A673 (cell line): ENCODE data around the gene WDR26. TPM values are rescaled to one million over a fixed set of nuclear protein-coding genes. Genes with fewer than 3 reads are reported as not detected.

ENCODE experiments used
- BruUV-seq: library from RNA; stranded (reverse); fragments of 400-500 nt; replicated peaks from 2 replicates; lab custom pipeline; 2021; lab: Mats Ljungman, UMichigan
- CTCF ChIA-PET: fragments of 300-600 bp; sonication (Branson Sonifier 250); formaldehyde crosslinking; loops from one replicate; lab custom pipeline; 2022; ENCODE audit warnings: antibody characterized with exemption; lab: Charles Lee
- POLR2A ChIA-PET: fragments of 300-600 bp; sonication (Branson Sonifier 250); formaldehyde crosslinking; loops from one replicate; lab custom pipeline; 2022; ENCODE audit warnings: antibody characterized with exemption; ENCODE audit not compliant: low non-redundant PET; lab: Charles Lee
- DNase-seq: peaks from one replicate; pipeline ENCODE4 v3.0.0-alpha.2; 2015; ENCODE audit warnings: low spot score
- H3K27ac ChIP-seq: fragments of 200-600 bp; sonication (generic); 2 replicates; pipeline ENCODE4 v1.5.1; 2016; ENCODE audit warnings: mixed run types, low read depth, mild to moderate bottlenecking, mixed read lengths, antibody characterized with exemption, low read length; ENCODE audit not compliant: poor library complexity, severe bottlenecking
- H3K27me3 ChIP-seq: fragments of 200-600 bp; sonication (generic); replicated peaks from 2 replicates; pipeline ENCODE4 v1.6.1; 2017; ENCODE audit warnings: mixed run types, low read depth, mild to moderate bottlenecking, mixed read lengths, antibody characterized with exemption, low read length; ENCODE audit not compliant: insufficient read depth, poor library complexity
- H3K36me3 ChIP-seq: fragments of 200-600 bp; sonication (generic); 2 replicates; pipeline ENCODE4 v1.6.1; 2016; ENCODE audit warnings: mixed run types, mild to moderate bottlenecking, mixed read lengths, antibody characterized with exemption, low read length; ENCODE audit not compliant: insufficient read depth, poor library complexity, severe bottlenecking
- H3K4me1 ChIP-seq: fragments of 200-600 bp; sonication (generic); 2 replicates; pipeline ENCODE4 v1.6.1; 2017; ENCODE audit warnings: mixed run types, mild to moderate bottlenecking, mixed read lengths, antibody characterized with exemption, low read length; ENCODE audit not compliant: insufficient read depth, poor library complexity, severe bottlenecking
- H3K4me3 ChIP-seq: fragments of 200-600 bp; sonication (generic); 2 replicates; pipeline ENCODE4 v1.5.1; 2016; ENCODE audit warnings: low read depth, mixed run types, mild to moderate bottlenecking, mixed read lengths, low read length; ENCODE audit not compliant: poor library complexity, severe bottlenecking
- H3K9me3 ChIP-seq: fragments of 200-600 bp; sonication (generic); 2 replicates; pipeline ENCODE4 v1.6.1; 2016; ENCODE audit warnings: mixed run types, low read depth, mild to moderate bottlenecking, mixed read lengths, antibody characterized with exemption, low read length; ENCODE audit not compliant: poor library complexity, severe bottlenecking
- EZH2 ChIP-seq: fragments of 200-600 bp; sonication (generic); IDR thresholded peaks from 2 replicates; pipeline ENCODE4 v1.6.1; 2017; ENCODE audit warnings: borderline replicate concordance, low read depth, mild to moderate bottlenecking, mixed read lengths, antibody characterized with exemption, low read length; ENCODE audit not compliant: poor library complexity, severe bottlenecking
- intact Hi-C: fragments of 100-400 bp; cut with micrococcal nuclease; formaldehyde crosslinking; loops from one replicate; pipeline ENCODE4 v1.10.0; 2022; ENCODE audit not compliant: unreplicated experiment
- total RNA-seq: library from RNA; stranded (reverse); gene quantifications from 2 replicates; pipeline ENCODE4 v1.2.3, GENCODE V29; 2021
- TF ChIP-seq, protein P1 (sequence below): fragments of 300-800, 200-600 bp; sonication (generic); conservative IDR thresholded peaks from 2 replicates; pipeline ENCODE4 v1.5.1; 2017; ENCODE audit warnings: low read depth, mild to moderate bottlenecking, antibody characterized with exemption, low read length, moderate library complexity, mixed read lengths

Gene WDR26
- total RNA-seq, 1 experiment from 2014 or later, result 73.5 TPM

DNA sequence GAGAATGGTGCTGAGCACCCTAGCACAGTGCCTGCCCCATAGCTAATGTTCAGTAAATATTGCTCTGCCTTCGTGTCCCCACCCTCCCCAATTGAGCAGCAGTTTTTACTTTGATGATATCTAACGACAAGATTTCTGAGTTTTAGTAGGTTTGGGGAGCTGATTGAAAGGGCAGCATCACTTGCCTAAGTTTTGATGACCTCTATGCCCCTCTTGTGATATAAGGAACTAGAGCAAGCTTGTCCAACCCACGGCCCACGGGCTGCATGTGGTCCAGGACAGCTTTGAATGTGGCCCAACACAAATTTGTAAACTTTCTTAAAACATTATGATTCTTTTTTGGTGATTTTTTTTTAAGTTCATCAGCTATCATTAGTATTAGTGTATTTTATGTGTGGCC lies 76.4 kb downstream of the WDR26 start:
- Histone ChIP-seq H3K36me3 (peaks cover 6% of the 10 kb centered on the region), H3K4me3 (peak overlapping the region; percentile 90), H3K27me3 (no peaks in the 10 kb centered on the region), H3K4me1 (peaks cover 5% of the 10 kb centered on the region), H3K27ac (no peak overlapping the region), H3K9me3 (no peaks in the 10 kb centered on the region)
- TF ChIP-seq, protein P1, sequence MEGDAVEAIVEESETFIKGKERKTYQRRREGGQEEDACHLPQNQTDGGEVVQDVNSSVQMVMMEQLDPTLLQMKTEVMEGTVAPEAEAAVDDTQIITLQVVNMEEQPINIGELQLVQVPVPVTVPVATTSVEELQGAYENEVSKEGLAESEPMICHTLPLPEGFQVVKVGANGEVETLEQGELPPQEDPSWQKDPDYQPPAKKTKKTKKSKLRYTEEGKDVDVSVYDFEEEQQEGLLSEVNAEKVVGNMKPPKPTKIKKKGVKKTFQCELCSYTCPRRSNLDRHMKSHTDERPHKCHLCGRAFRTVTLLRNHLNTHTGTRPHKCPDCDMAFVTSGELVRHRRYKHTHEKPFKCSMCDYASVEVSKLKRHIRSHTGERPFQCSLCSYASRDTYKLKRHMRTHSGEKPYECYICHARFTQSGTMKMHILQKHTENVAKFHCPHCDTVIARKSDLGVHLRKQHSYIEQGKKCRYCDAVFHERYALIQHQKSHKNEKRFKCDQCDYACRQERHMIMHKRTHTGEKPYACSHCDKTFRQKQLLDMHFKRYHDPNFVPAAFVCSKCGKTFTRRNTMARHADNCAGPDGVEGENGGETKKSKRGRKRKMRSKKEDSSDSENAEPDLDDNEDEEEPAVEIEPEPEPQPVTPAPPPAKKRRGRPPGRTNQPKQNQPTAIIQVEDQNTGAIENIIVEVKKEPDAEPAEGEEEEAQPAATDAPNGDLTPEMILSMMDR, result no peak
- TF ChIP-seq EZH2, result no peak
- ChIA-PET CTCF (no interaction called here), POLR2A (no interaction called here)
- intact Hi-C loops, result no loop called here
- no peak for DNase-seq
- no TSS peak for BruUV-seq

DNA sequence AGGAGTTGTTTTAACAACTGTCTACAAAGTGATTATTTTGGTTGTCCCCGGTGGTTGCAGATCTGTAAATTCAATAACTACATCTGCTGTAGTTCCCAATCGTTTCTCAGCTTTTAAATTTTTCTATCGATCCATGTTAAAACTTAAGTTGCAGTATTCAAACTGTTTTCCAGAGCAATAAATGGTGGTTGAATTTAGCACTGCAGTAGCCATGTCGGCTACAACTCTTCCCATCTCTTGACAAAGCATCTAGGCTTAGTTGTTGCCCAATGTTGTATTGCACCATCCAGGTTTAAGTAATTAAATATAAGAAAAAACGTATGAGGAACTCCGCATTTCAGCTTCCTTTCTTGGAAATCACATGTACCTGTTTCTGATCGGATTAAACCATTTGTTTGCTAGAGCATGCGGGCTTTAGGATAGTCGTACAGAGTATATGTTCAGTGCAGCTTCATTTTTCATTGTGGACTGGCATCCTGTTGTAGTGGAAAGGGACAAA lies 76.9 kb downstream of the WDR26 start:
- peak overlapping the region; percentile 78 for H3K27ac ChIP-seq
- ChIA-PET POLR2A (no interaction called here), CTCF (no interaction called here)
- peak overlapping the region; percentile 90 for H3K4me3 ChIP-seq
- TF ChIP-seq EZH2, result no peak
- TF ChIP-seq, protein P1, result no peak
- intact Hi-C loops, result no loop called here
- no peaks in the 10 kb centered on the region for H3K27me3 ChIP-seq
- DNase-seq, result peak; percentile 37
- no peaks in the 10 kb centered on the region for H3K9me3 ChIP-seq
- H3K36me3 ChIP-seq, result peaks cover 6% of the 10 kb centered on the region
- peaks cover 5% of the 10 kb centered on the region for H3K4me1 ChIP-seq
- no TSS peak for BruUV-seq

DNA sequence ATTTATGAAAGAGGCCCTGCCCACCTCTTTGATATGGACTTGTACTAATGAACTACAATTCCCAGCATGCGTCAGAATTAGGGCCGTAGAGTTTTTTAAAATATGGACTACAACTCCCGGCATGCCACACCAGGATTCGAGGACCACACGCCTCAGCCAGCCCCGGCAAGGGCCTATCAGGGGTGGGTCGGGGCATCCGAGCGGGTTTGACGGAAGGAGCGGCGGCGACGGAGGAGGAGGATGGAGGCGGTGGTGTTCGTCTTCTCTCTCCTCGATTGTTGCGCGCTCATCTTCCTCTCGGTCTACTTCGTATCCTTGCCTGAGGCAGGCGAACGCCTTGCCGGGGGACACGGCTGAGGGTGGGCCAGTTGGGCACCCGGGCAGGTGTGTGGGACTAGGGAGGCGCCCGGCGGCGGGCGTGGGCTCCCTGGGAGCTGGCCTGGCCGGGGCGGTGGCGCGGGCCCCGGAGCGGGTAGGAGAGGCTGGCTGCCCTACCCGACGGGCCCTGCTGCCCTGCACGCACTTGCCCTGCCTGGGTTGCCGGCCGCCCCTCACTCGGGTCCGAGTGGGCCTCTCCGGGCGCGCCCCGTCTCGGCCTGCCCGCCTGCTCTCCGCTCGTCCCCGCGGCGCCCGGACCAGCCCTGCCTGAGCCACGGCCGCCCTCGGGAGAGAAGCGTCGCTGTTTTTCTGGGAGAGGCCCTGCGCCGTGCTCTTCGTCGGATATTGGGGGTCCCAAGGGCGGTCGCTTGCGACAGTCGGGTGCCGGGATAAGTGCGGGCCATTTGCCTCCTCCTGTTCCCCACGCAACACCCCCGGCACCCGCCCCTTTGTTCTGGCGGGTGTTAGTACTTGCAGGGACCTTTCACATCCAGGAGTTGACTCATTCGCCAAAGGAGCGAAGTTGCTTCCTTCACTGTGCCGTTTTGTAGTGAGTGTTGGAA lies 77.6 kb downstream of the WDR26 start, which contains the start of gene CNIH4:
CNIH4 (plus strand) TSS at position 195 of the 941 bp plus-strand sequence; CDS start at position 241, 46 bp downstream.
- Histone ChIP-seq H3K27me3 (no peaks in the 10 kb centered on the region), H3K4me3 (peak within 1 kb of the TSS; percentile 90), H3K36me3 (peaks cover 6% of the 10 kb centered on the region), H3K4me1 (peaks cover 5% of the 10 kb centered on the region), H3K9me3 (no peaks in the 10 kb centered on the region), H3K27ac (peak within 1 kb of the TSS; percentile 78)
- TF ChIP-seq EZH2, result no peak
- TF ChIP-seq, protein P1, result no peak
- intact Hi-C loops, result no loop called here
- POLR2A ChIA-PET, result no interaction called here
- no TSS peak for BruUV-seq
- peak; percentile 99 for DNase-seq
- CTCF ChIA-PET, result no interaction called here
